ENCODE results near the gene CMBL. TPM values are rescaled to one million over a fixed set of nuclear protein-coding genes. Genes with fewer than 3 reads are reported as not detected.
A peak's percentile ranks its signal among the peaks of the same experiment; 100 is the strongest.

Gene CMBL
- total and polyA plus RNA-seq, 2 experiments from 2014 or later, result 1.3 to 3.9 TPM

GRCh38 chr5:10262121-10262774 lies 45.5 kb downstream of the CMBL start:
- peaks cover 68% of the 10 kb centered on the region for H3K36me3 ChIP-seq
- peak in 1 of 2 donors; percentile 25 for DNase-seq (ENCODE audit: low read depth in 1 of 2, low spot score in 1 of 2)
- no peak overlapping the region for H3K27ac ChIP-seq
- H3K9me3 ChIP-seq (ENCODE audit: low read depth), result no peaks in the 10 kb centered on the region
- no peaks in the 10 kb centered on the region for H3K4me1 ChIP-seq (ENCODE audit: low read depth)
- H3K27me3 ChIP-seq, result no peaks in the 10 kb centered on the region
- no peak for TF ChIP-seq CTCF (IDR thresholded peaks at IDR 0.05; ENCODE audit: low read depth, low read length)
- no peak overlapping the region for H3K4me3 ChIP-seq

GRCh38 chr5:10261065-10261464 lies 46.6 kb downstream of the CMBL start:
- DNase-seq (ENCODE audit: low read depth in 1 of 2, low spot score in 1 of 2), result no peak
- no peaks in the 10 kb centered on the region for H3K4me1 ChIP-seq (ENCODE audit: low read depth)

GRCh38 chr5:10259899-10260298 lies 47.8 kb downstream of the CMBL start:
- Histone ChIP-seq H3K36me3 (peaks cover 91% of the 10 kb centered on the region), H3K4me1 (ENCODE audit: low read depth) (no peaks in the 10 kb centered on the region)
- TF ChIP-seq CTCF (IDR thresholded peaks at IDR 0.05; ENCODE audit: low read depth, low read length), result no peak

More at GRCh38 chr5:10261065-10261464, 46.6 kb downstream of the CMBL start:
- no peak overlapping the region for H3K4me3 ChIP-seq
- H3K36me3 ChIP-seq, result peaks cover 80% of the 10 kb centered on the region
- TF ChIP-seq CTCF (IDR thresholded peaks at IDR 0.05; ENCODE audit: low read depth, low read length), result no peak
- no peak overlapping the region for H3K27ac ChIP-seq
- no peaks in the 10 kb centered on the region for H3K9me3 ChIP-seq (ENCODE audit: low read depth)
- no peaks in the 10 kb centered on the region for H3K27me3 ChIP-seq

GRCh38 chr5:10257870-10258269 lies 49.8 kb downstream of the CMBL start:
- no peaks in the 10 kb centered on the region for H3K9me3 ChIP-seq (ENCODE audit: low read depth)
- no peak for TF ChIP-seq CTCF (IDR thresholded peaks at IDR 0.05; ENCODE audit: low read depth, low read length)
- no peak for DNase-seq (ENCODE audit: low read depth in 1 of 2, low spot score in 1 of 2)
- no peak overlapping the region for H3K27ac ChIP-seq
- H3K4me3 ChIP-seq, result no peak overlapping the region
- H3K36me3 ChIP-seq, result peaks cover 81% of the 10 kb centered on the region
- H3K4me1 ChIP-seq (ENCODE audit: low read depth), result no peaks in the 10 kb centered on the region
- H3K27me3 ChIP-seq, result no peaks in the 10 kb centered on the region

More at GRCh38 chr5:10259899-10260298, 47.8 kb downstream of the CMBL start:
- DNase-seq (ENCODE audit: low read depth in 1 of 2, low spot score in 1 of 2), result no peak
- H3K27me3 ChIP-seq, result no peaks in the 10 kb centered on the region
- H3K4me3 ChIP-seq, result no peak overlapping the region
- no peak overlapping the region for H3K27ac ChIP-seq
- H3K9me3 ChIP-seq (ENCODE audit: low read depth), result no peaks in the 10 kb centered on the region

GRCh38 chr5:10254686-10255085 lies 53.0 kb downstream of the CMBL start:
- peaks cover 51% of the 10 kb centered on the region for H3K36me3 ChIP-seq

More at GRCh38 chr5:10254686-10255085, 53.0 kb downstream of the CMBL start:
- Histone ChIP-seq H3K9me3 (ENCODE audit: low read depth) (no peaks in the 10 kb centered on the region), H3K27ac (no peak overlapping the region), H3K4me3 (no peak overlapping the region), H3K27me3 (no peaks in the 10 kb centered on the region), H3K4me1 (ENCODE audit: low read depth) (peaks cover 10% of the 10 kb centered on the region)
- TF ChIP-seq CTCF (IDR thresholded peaks at IDR 0.05; ENCODE audit: low read depth, low read length), result no peak
- DNase-seq (ENCODE audit: low read depth in 1 of 2, low spot score in 1 of 2), result no peak

All from cardiac muscle cell (in vitro differentiated cells and primary cell).